NCI-H2196 (cell line): Measurements from ENCODE around the gene KRTAP10-3.
"Not testable (repeated sequence)": the region's sequence is repeated elsewhere in the genome, so short reads cannot be mapped to it uniquely, and the experiment has no call there.

Source experiments
- DNase-seq: peaks from one replicate; lab custom pipeline; 2025; ENCODE audit not compliant: unreplicated experiment; lab: John Stamatoyannopoulos, UW

The KRTAP10-3 gene

GRCh38 chr21:44558695-44559094 is at the start of gene KRTAP10-3:
Gene KRTAP10-3 (minus strand): TSS chr21:44558795. CDS start chr21:44558715, 80 bp downstream.
- no peak for DNase-seq

GRCh38 chr21:44606495-44606894 is 47.9 kb upstream of the KRTAP10-3 start:
- no peak for DNase-seq

GRCh38 chr21:44603911-44604310 is 45.3 kb upstream of the KRTAP10-3 start:
- no peak for DNase-seq

GRCh38 chr21:44603109-44603875 is 44.7 kb upstream of the KRTAP10-3 start:
- DNase-seq = no peak

- no peak for DNase-seq
Observed at GRCh38 chr21:44602463-44602850, 43.9 kb upstream of the KRTAP10-3 start.

GRCh38 chr21:44601596-44602462 is 43.2 kb upstream of the KRTAP10-3 start:
- DNase-seq = no peak

GRCh38 chr21:44601091-44601490 is 42.5 kb upstream of the KRTAP10-3 start:
- DNase-seq = not testable (repeated sequence)

GRCh38 chr21:44600118-44600978 is 41.8 kb upstream of the KRTAP10-3 start, which contains the start of gene KRTAP10-7:
Gene KRTAP10-7 (plus strand): TSS chr21:44600597. CDS start chr21:44600622, 25 bp downstream.
- not testable (repeated sequence) for DNase-seq

- no peak for DNase-seq
Observed at GRCh38 chr21:44599264-44600029, 40.9 kb upstream of the KRTAP10-3 start.

GRCh38 chr21:44598061-44598460 is 39.5 kb upstream of the KRTAP10-3 start:
- DNase-seq = no peak

GRCh38 chr21:44596068-44596725 is 37.6 kb upstream of the KRTAP10-3 start:
- DNase-seq = no peak

- DNase-seq = no peak
Observed at GRCh38 chr21:44595524-44595923, 36.9 kb upstream of the KRTAP10-3 start.

GRCh38 chr21:44594406-44594916 is 35.9 kb upstream of the KRTAP10-3 start:
- no peak for DNase-seq

GRCh38 chr21:44593598-44594405 is 35.2 kb upstream of the KRTAP10-3 start:
- no peak for DNase-seq

- no peak for DNase-seq
Observed at GRCh38 chr21:44592446-44593311, 34.1 kb upstream of the KRTAP10-3 start, which contains the start of gene KRTAP10-6. Gene KRTAP10-6 (minus strand): TSS chr21:44592505. CDS start chr21:44592484, 21 bp downstream.

GRCh38 chr21:44591801-44592130 is 33.2 kb upstream of the KRTAP10-3 start:
- DNase-seq = not testable (repeated sequence)

GRCh38 chr21:44590897-44591800 is 32.6 kb upstream of the KRTAP10-3 start:
- DNase-seq = not testable (repeated sequence)
